H9 (cell line): ENCODE measurements around the gene SLC5A7. TPM values are rescaled to one million over a fixed set of nuclear protein-coding genes. Genes with fewer than 3 reads are reported as not detected.
A peak's percentile ranks its signal among the peaks of the same experiment; 100 is the strongest.

Source experiments
- DNase-seq: peaks from one replicate; pipeline ENCODE4 v3.0.0-alpha.2; 2017
- H2AFZ ChIP-seq: one replicate; pipeline ENCODE4 v1.6.1; 2013; ENCODE audit warnings: mild to moderate bottlenecking, low read length, control low read depth, moderate library complexity
- H2AK5ac ChIP-seq: 2 replicates; pipeline ENCODE4 v1.6.1; 2013; ENCODE audit warnings: low read length, control low read depth, mixed read lengths; ENCODE audit not compliant: insufficient read length
- H2BK120ac ChIP-seq: one replicate; pipeline ENCODE4 v1.6.1; 2013; ENCODE audit warnings: low read depth, mild to moderate bottlenecking, low read length, control low read depth, inconsistent platforms; ENCODE audit not compliant: poor library complexity, severe bottlenecking
- H2BK12ac ChIP-seq: 2 replicates; pipeline ENCODE4 v1.6.1; 2013; ENCODE audit warnings: low read length, control low read depth, mixed read lengths, low read depth; ENCODE audit not compliant: insufficient read length
- H2BK15ac ChIP-seq: 2 replicates; pipeline ENCODE4 v1.6.1; 2013; ENCODE audit warnings: low read depth, low read length, control low read depth
- H2BK20ac ChIP-seq: one replicate; pipeline ENCODE4 v1.6.1; 2013; ENCODE audit warnings: low read depth, mild to moderate bottlenecking, low read length, control low read depth, inconsistent platforms; ENCODE audit not compliant: poor library complexity, severe bottlenecking
- H2BK5ac ChIP-seq: 2 replicates; pipeline ENCODE4 v1.6.1; 2013; ENCODE audit warnings: low read length, control low read depth, mixed read lengths; ENCODE audit not compliant: insufficient read length
- H3K14ac ChIP-seq: 2 replicates; pipeline ENCODE4 v1.6.1; 2013; ENCODE audit warnings: low read length, control low read depth; ENCODE audit not compliant: insufficient read depth
- H3K18ac ChIP-seq: 2 replicates; pipeline ENCODE4 v1.6.1; 2013; ENCODE audit warnings: low read depth, mild to moderate bottlenecking, mixed read lengths, low read length, control low read depth; ENCODE audit not compliant: insufficient read length
- H3K23ac ChIP-seq: 2 replicates; pipeline ENCODE4 v1.6.1; 2013; ENCODE audit warnings: low read length, control low read depth, mixed read lengths, low read depth; ENCODE audit not compliant: insufficient read length
- H3K23me2 ChIP-seq: 2 replicates; pipeline ENCODE4 v1.6.1; 2013; ENCODE audit warnings: low read depth, mild to moderate bottlenecking, mixed read lengths, low read length, control low read depth; ENCODE audit not compliant: insufficient read length, poor library complexity, severe bottlenecking
- H3K27ac ChIP-seq: 2 replicates; pipeline ENCODE4 v1.5.1; 2013; ENCODE audit warnings: low read length, control low read depth, mixed read lengths, low read depth; ENCODE audit not compliant: insufficient read length
- H3K27me3 ChIP-seq: 2 replicates; pipeline ENCODE4 v1.6.1; 2013; ENCODE audit warnings: low read length, control low read depth, inconsistent platforms; ENCODE audit not compliant: insufficient read depth
- H3K4ac ChIP-seq: 2 replicates; pipeline ENCODE4 v1.6.1; 2013; ENCODE audit warnings: low read depth, mild to moderate bottlenecking, control low read depth, inconsistent platforms, low read length, moderate library complexity
- H3K4me1 ChIP-seq: 2 replicates; pipeline ENCODE4 v1.6.1; 2013; ENCODE audit warnings: low read length, control low read depth, inconsistent platforms; ENCODE audit not compliant: insufficient read depth
- H3K4me2 ChIP-seq: 2 replicates; pipeline ENCODE4 v1.6.1; 2013; ENCODE audit warnings: low read length, control low read depth, mixed read lengths; ENCODE audit not compliant: insufficient read length, insufficient read depth
- H3K56ac ChIP-seq: 2 replicates; pipeline ENCODE4 v1.6.1; 2013; ENCODE audit warnings: low read depth, mild to moderate bottlenecking, mixed read lengths, low read length, control low read depth; ENCODE audit not compliant: insufficient read length
- H3K79me1 ChIP-seq: 2 replicates; pipeline ENCODE4 v1.6.1; 2013; ENCODE audit warnings: low read depth, mild to moderate bottlenecking, moderate library complexity, low read length, control low read depth, inconsistent platforms; ENCODE audit not compliant: insufficient read depth, poor library complexity, severe bottlenecking
- H3K79me2 ChIP-seq: 2 replicates; pipeline ENCODE4 v1.6.1; 2013; ENCODE audit warnings: low read length, control low read depth, inconsistent platforms; ENCODE audit not compliant: insufficient read depth
- H3K9ac ChIP-seq: 2 replicates; pipeline ENCODE4 v1.6.1; 2013; ENCODE audit warnings: low read length, control low read depth, mixed read lengths; ENCODE audit not compliant: insufficient read length; ENCODE audit errors: extremely low read depth
- H3K9me3 ChIP-seq: one replicate; pipeline ENCODE4 v1.6.1; 2013; ENCODE audit warnings: low read depth, low read length, inconsistent platforms; ENCODE audit not compliant: control insufficient read depth
- H3T11ph ChIP-seq: one replicate; pipeline ENCODE4 v1.6.1; 2013; ENCODE audit warnings: mild to moderate bottlenecking, low read length, control low read depth, inconsistent platforms
- H4K20me1 ChIP-seq: one replicate; pipeline ENCODE4 v1.6.1; 2013; ENCODE audit not compliant: control insufficient read depth, insufficient read length, insufficient read depth
- H4K5ac ChIP-seq: 2 replicates; pipeline ENCODE4 v1.6.1; 2013; ENCODE audit warnings: low read depth, mild to moderate bottlenecking, mixed read lengths, low read length, control low read depth; ENCODE audit not compliant: insufficient read length
- H4K8ac ChIP-seq: replicated peaks from 2 replicates; pipeline ENCODE4 v1.6.1; 2013; ENCODE audit warnings: low read length, control low read depth, mixed read lengths, low read depth; ENCODE audit not compliant: insufficient read length
- H4K91ac ChIP-seq: 2 replicates; pipeline ENCODE4 v1.6.1; 2013; ENCODE audit warnings: low read depth, mild to moderate bottlenecking, moderate library complexity, mixed read lengths, low read length, control low read depth; ENCODE audit not compliant: insufficient read length
- H3K27ac Mint-ChIP-seq, 3 experiments: 2 replicates in 2 of 3; 3 replicates in 1 of 3; pipeline ENCODE4 v1.8.0; 2020 to 2021; ENCODE audit warnings: mixed read lengths in 3 of 3, mild to moderate bottlenecking in 1 of 3, moderate library complexity in 1 of 3
- H3K27me3 Mint-ChIP-seq: 2 replicates; pipeline ENCODE4 v1.8.0; 2021; ENCODE audit warnings: low read depth, mild to moderate bottlenecking, moderate library complexity, mixed read lengths
- H3K36me3 Mint-ChIP-seq, 3 experiments: 2 replicates in 2 of 3; 3 replicates in 1 of 3; pipeline ENCODE4 v1.8.0; 2020 to 2021; ENCODE audit warnings: low read depth in 3 of 3, mixed read lengths in 3 of 3; ENCODE audit not compliant: insufficient read depth in 1 of 3
- H3K4me1 Mint-ChIP-seq, 2 experiments: 2 replicates each; pipeline ENCODE4 v1.8.0; 2020; ENCODE audit warnings: mixed read lengths in 2 of 2
- H3K4me3 Mint-ChIP-seq, 2 experiments: 2 replicates in 1 of 2; 3 replicates in 1 of 2; pipeline ENCODE4 v1.8.0; 2020 to 2021; ENCODE audit warnings: mild to moderate bottlenecking in 2 of 2, mixed read lengths in 2 of 2, moderate library complexity in 1 of 2
- H3K9me3 Mint-ChIP-seq, 2 experiments: 2 replicates in 1 of 2; 3 replicates in 1 of 2; pipeline ENCODE4 v1.8.0; 2020; ENCODE audit warnings: mild to moderate bottlenecking in 2 of 2, mixed read lengths in 2 of 2, moderate library complexity in 1 of 2
- WGBS: extraction: QIAGEN DNeasy Blood & Tissue Kit; methylation state at CpG from one replicate; pipeline ENCODE4 v1.1.7; 2013; ENCODE audit warnings: missing lambda C conversion rate, low lambda C conversion rate, mixed read lengths; ENCODE audit not compliant: insufficient read length; ENCODE audit errors: extremely low coverage; 5-methylcytosine and 5-hydroxymethylcytosine counted together
- total RNA-seq: library from RNA; stranded (reverse); gene quantifications from 2 replicates; pipeline ENCODE4 v1.2.1, GENCODE V29; 2021
- TF ChIP-seq, protein P1 (sequence below): fragments of 200-600 bp; sonication (generic); conservative IDR thresholded peaks from 3 replicates; pipeline ENCODE4 v1.8.0; 2021; ENCODE audit warnings: antibody characterized with exemption, mild to moderate bottlenecking

Gene SLC5A7
- total RNA-seq, 1 experiment from 2014 or later: 0.11 TPM

GRCh38 chr2:108026092-108026794, 39.9 kb downstream of the SLC5A7 start:
- H3K4ac ChIP-seq: no peak overlapping the region
- H3K56ac ChIP-seq: no peak overlapping the region
- no peak overlapping the region for H4K5ac ChIP-seq
- no peak overlapping the region for H3K4me3 Mint-ChIP-seq
- H3K36me3 Mint-ChIP-seq: peaks cover 1 to 12% (median 8%) of the 10 kb centered on the region in 3 experiments; a peak in 5 of 7 replicates
- no peak overlapping the region for H3K4me2 ChIP-seq
- H3K9me3 ChIP-seq: peaks cover 9% of the 10 kb centered on the region
- no peaks in the 10 kb centered on the region for H3K23me2 ChIP-seq
- H3K79me1 ChIP-seq: no peaks in the 10 kb centered on the region
- no peak overlapping the region for H3K23ac ChIP-seq
- no peak overlapping the region for H2BK120ac ChIP-seq
- no CpG with 5 or more reads among the region's 1 CpG for WGBS
- H3K18ac ChIP-seq: no peak overlapping the region
- H2BK15ac ChIP-seq: no peak overlapping the region
- H3K9me3 Mint-ChIP-seq: peaks cover 10 to 11% of the 10 kb centered on the region in 2 experiments; a peak in 4 of 5 replicates
- no peak overlapping the region for H4K91ac ChIP-seq
- H3K27me3 ChIP-seq: no peaks in the 10 kb centered on the region
- peaks cover 1% of the 10 kb centered on the region; the same call in 1 of the 2 replicates for H3K27me3 Mint-ChIP-seq
- H3K9ac ChIP-seq: no peak overlapping the region
- no peak overlapping the region for H2AK5ac ChIP-seq
- no peak overlapping the region for H3K27ac ChIP-seq
- TF ChIP-seq, protein P1, sequence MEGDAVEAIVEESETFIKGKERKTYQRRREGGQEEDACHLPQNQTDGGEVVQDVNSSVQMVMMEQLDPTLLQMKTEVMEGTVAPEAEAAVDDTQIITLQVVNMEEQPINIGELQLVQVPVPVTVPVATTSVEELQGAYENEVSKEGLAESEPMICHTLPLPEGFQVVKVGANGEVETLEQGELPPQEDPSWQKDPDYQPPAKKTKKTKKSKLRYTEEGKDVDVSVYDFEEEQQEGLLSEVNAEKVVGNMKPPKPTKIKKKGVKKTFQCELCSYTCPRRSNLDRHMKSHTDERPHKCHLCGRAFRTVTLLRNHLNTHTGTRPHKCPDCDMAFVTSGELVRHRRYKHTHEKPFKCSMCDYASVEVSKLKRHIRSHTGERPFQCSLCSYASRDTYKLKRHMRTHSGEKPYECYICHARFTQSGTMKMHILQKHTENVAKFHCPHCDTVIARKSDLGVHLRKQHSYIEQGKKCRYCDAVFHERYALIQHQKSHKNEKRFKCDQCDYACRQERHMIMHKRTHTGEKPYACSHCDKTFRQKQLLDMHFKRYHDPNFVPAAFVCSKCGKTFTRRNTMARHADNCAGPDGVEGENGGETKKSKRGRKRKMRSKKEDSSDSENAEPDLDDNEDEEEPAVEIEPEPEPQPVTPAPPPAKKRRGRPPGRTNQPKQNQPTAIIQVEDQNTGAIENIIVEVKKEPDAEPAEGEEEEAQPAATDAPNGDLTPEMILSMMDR: no peak
- 0 out of 7 replicates have a peak overlapping the region, but pooled peaks of 1 of the 3 experiments have one; percentile 68 for H3K27ac Mint-ChIP-seq
- H3K4me1 ChIP-seq: no peaks in the 10 kb centered on the region
- no peak overlapping the region for H2AFZ ChIP-seq
- DNase-seq: no peak
- H2BK12ac ChIP-seq: no peak overlapping the region
- H2BK20ac ChIP-seq: no peak overlapping the region
- no peak overlapping the region for H3K14ac ChIP-seq
- H4K20me1 ChIP-seq: no peaks in the 10 kb centered on the region
- no peak overlapping the region for H3T11ph ChIP-seq
- H4K8ac ChIP-seq: no peak overlapping the region
- H2BK5ac ChIP-seq: no peak overlapping the region
- H3K79me2 ChIP-seq: no peaks in the 10 kb centered on the region
- H3K4me1 Mint-ChIP-seq: peaks cover 14 to 17% of the 10 kb centered on the region in 2 experiments
